Measurements from ENCODE around the gene ACSM3. TPM values are rescaled to one million over a fixed set of nuclear protein-coding genes. Genes with fewer than 3 reads are reported as not detected.

ACSM3 gene
- total and polyA plus RNA-seq, 2 donors (not counting 3 experiments of a cell fraction or from before 2014, with no cell fraction given), result 23.7 to 37.3 TPM

DNA sequence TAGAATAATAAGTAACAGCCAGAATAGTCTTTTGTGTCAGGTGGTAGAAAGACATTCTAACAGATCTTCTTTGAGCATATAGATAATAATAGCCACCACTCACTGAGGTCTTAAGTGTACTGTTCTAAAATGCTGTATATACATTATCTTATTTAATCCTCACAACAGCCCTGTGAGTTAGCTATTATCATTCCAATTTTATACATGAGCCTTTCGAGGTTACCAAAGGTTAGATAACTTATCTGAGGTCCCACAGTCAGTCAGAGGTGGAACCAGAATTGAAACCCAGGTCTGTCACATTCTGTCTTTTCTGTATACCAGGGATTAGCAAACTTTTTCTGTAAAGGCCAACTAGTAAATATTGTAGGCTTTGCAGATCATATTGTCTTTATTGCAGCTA, 65.7 kb downstream of the ACSM3 start:
- Histone ChIP-seq H3K4me3 (replicated peaks in 1 of 3; ENCODE audit: insufficient read depth in 1 of 3, low read depth in 1 of 3, low read length in 3 of 3) (no peak overlapping the region), H3K4me1 (ENCODE audit: control insufficient read depth, extremely low read depth, insufficient read depth, low read length) (no peaks in the 10 kb centered on the region), H2AFZ (ENCODE audit: low read depth, low read length) (no peak overlapping the region), H3K79me2 (ENCODE audit: control insufficient read depth, insufficient read depth, low read length) (no peaks in the 10 kb centered on the region), H4K20me1 (replicated peaks; ENCODE audit: control insufficient read depth, extremely low read depth, insufficient read depth, low read length) (no peaks in the 10 kb centered on the region), H3K36me3 (ENCODE audit: control insufficient read depth in 2 of 2, extremely low read depth in 1 of 2, insufficient read depth in 2 of 2, low read length in 2 of 2) (peaks cover 4 to 9% of the 10 kb centered on the region in 2 experiments), H3K27ac (ENCODE audit: insufficient read depth, low read depth, low read length) (no peak overlapping the region), H3K9ac (replicated peaks; ENCODE audit: extremely low read depth, insufficient read depth, low read length) (no peak overlapping the region), H3K9me3 (replicated peaks; ENCODE audit: control insufficient read depth, insufficient read depth, low read length) (no peaks in the 10 kb centered on the region), H3K4me2 (ENCODE audit: insufficient read depth, low read length) (no peak overlapping the region), H3K27me3 (ENCODE audit: control insufficient read depth in 2 of 2, insufficient read depth in 2 of 2, low read length in 2 of 2) (no peaks in the 10 kb centered on the region), H3K9me1 (replicated peaks; ENCODE audit: control insufficient read depth, extremely low read depth, insufficient read depth, low read length) (no peaks in the 10 kb centered on the region)
- intact Hi-C loops (cut with micrococcal nuclease), result no loop called here
- BruUV-seq (replicated peaks), result no TSS peak
- POLR2A ChIA-PET, result no interaction called here
- CTCF ChIA-PET, result no interaction called here
- dilution Hi-C loops (cut with MboI; ENCODE audit: extremely low pct_ligation_motif_present, low sequenced_read_pairs), result no loop called here
- TF ChIP-seq, protein P1, sequence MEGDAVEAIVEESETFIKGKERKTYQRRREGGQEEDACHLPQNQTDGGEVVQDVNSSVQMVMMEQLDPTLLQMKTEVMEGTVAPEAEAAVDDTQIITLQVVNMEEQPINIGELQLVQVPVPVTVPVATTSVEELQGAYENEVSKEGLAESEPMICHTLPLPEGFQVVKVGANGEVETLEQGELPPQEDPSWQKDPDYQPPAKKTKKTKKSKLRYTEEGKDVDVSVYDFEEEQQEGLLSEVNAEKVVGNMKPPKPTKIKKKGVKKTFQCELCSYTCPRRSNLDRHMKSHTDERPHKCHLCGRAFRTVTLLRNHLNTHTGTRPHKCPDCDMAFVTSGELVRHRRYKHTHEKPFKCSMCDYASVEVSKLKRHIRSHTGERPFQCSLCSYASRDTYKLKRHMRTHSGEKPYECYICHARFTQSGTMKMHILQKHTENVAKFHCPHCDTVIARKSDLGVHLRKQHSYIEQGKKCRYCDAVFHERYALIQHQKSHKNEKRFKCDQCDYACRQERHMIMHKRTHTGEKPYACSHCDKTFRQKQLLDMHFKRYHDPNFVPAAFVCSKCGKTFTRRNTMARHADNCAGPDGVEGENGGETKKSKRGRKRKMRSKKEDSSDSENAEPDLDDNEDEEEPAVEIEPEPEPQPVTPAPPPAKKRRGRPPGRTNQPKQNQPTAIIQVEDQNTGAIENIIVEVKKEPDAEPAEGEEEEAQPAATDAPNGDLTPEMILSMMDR (IDR thresholded peaks at IDR 0.05; ENCODE audit: extremely low read depth in 1 of 2, insufficient read depth in 1 of 2, low read depth in 1 of 2, low read length in 2 of 2), result no peak
- TF ChIP-seq JUN (IDR thresholded peaks at IDR 0.05; ENCODE audit: borderline replicate concordance, insufficient read depth, insufficient read length, low read depth) (no peak), EZH2 (IDR thresholded peaks at IDR 0.05; ENCODE audit: borderline replicate concordance, low read depth, low read length, severe bottlenecking) (no peak), GATA2 (IDR thresholded peaks at IDR 0.05; ENCODE audit: insufficient read depth, insufficient read length, low read depth, low read length) (no peak)
- FAIRE-seq (no peak), DNase-seq (ENCODE audit: low read depth, low spot score) (no peak)

DNA sequence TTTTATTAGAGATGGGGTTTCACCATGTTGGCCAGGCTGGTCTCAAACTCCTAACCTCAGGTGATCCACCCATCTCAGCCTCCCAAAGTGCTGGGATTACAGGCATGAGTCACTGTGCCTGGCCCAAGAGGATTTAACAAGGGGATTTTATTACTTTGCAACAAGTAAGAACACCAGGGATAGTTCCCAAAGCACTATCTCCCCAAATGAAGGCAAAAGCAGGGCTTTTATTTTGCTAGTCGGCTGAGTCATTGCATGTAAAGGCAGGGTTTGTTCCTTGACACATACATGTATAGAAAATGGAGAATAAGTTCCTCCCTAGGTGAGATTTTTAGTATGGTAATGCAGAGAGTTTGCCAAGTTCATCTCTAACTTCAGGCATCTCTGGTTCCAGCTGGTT, 66.6 kb downstream of the ACSM3 start:
- FAIRE-seq, result no peak
- BruUV-seq (replicated peaks), result no TSS peak
- no peak overlapping the region for H3K4me2 ChIP-seq (ENCODE audit: insufficient read depth, low read length)
- intact Hi-C loops (cut with micrococcal nuclease) (no loop called here), dilution Hi-C loops (cut with MboI; ENCODE audit: extremely low pct_ligation_motif_present, low sequenced_read_pairs) (no loop called here)
- no peak overlapping the region for H3K9ac ChIP-seq (replicated peaks; ENCODE audit: extremely low read depth, insufficient read depth, low read length)
- no peaks in the 10 kb centered on the region for H3K9me1 ChIP-seq (replicated peaks; ENCODE audit: control insufficient read depth, extremely low read depth, insufficient read depth, low read length)
- ChIA-PET POLR2A (no interaction called here), CTCF (no interaction called here)
- no peak for TF ChIP-seq POLR2A (IDR thresholded peaks at IDR 0.05; ENCODE audit: low read depth, low read length)
- TF ChIP-seq, protein P2, sequence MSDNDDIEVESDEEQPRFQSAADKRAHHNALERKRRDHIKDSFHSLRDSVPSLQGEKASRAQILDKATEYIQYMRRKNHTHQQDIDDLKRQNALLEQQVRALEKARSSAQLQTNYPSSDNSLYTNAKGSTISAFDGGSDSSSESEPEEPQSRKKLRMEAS (IDR thresholded peaks at IDR 0.05; ENCODE audit: insufficient read depth, insufficient read length), result no peak
- no peak for TF ChIP-seq MYC (IDR thresholded peaks at IDR 0.05; ENCODE audit: low read depth, low read length)
- no peak for TF ChIP-seq JUN (IDR thresholded peaks at IDR 0.05; ENCODE audit: borderline replicate concordance, insufficient read depth, insufficient read length, low read depth)
- TF ChIP-seq, protein P1 (IDR thresholded peaks at IDR 0.05; ENCODE audit: extremely low read depth in 1 of 2, insufficient read depth in 1 of 2, low read depth in 1 of 2, low read length in 2 of 2), result no peak
- TF ChIP-seq FOS (IDR thresholded peaks at IDR 0.05; ENCODE audit: borderline replicate concordance, insufficient read depth, low read length), result no peak
- TF ChIP-seq POLR2AphosphoS5 (IDR thresholded peaks at IDR 0.05; ENCODE audit: insufficient read depth, low read depth, low read length), result no peak
- TF ChIP-seq EZH2 (IDR thresholded peaks at IDR 0.05; ENCODE audit: borderline replicate concordance, low read depth, low read length, severe bottlenecking), result no peak
- no peak for TF ChIP-seq GATA2 (IDR thresholded peaks at IDR 0.05; ENCODE audit: insufficient read depth, insufficient read length, low read depth, low read length)
- DNase-seq (ENCODE audit: low read depth, low spot score), result no peak
- no peaks in the 10 kb centered on the region for H4K20me1 ChIP-seq (replicated peaks; ENCODE audit: control insufficient read depth, extremely low read depth, insufficient read depth, low read length)
- peaks cover 4 to 9% of the 10 kb centered on the region in 2 experiments for H3K36me3 ChIP-seq (ENCODE audit: control insufficient read depth in 2 of 2, extremely low read depth in 1 of 2, insufficient read depth in 2 of 2, low read length in 2 of 2)
- no peaks in the 10 kb centered on the region for H3K27me3 ChIP-seq (ENCODE audit: control insufficient read depth in 2 of 2, insufficient read depth in 2 of 2, low read length in 2 of 2)
- H3K79me2 ChIP-seq (ENCODE audit: control insufficient read depth, insufficient read depth, low read length), result no peaks in the 10 kb centered on the region
- H3K27ac ChIP-seq (ENCODE audit: insufficient read depth, low read depth, low read length), result no peak overlapping the region
- H2AFZ ChIP-seq (ENCODE audit: low read depth, low read length), result no peak overlapping the region
- H3K4me1 ChIP-seq (ENCODE audit: control insufficient read depth, extremely low read depth, insufficient read depth, low read length), result no peaks in the 10 kb centered on the region
- H3K9me3 ChIP-seq (replicated peaks; ENCODE audit: control insufficient read depth, insufficient read depth, low read length), result no peaks in the 10 kb centered on the region
- H3K4me3 ChIP-seq (replicated peaks in 1 of 3; ENCODE audit: insufficient read depth in 1 of 3, low read depth in 1 of 3, low read length in 3 of 3), result no peak overlapping the region

Measured in endothelial cell of umbilical vein (primary cell).